ENCODE results near the gene ASTL.

- TF ChIP-seq PATZ1 (CRISPR knock-in tag; IDR thresholded peaks at IDR 0.05; ENCODE audit: borderline replicate concordance) (no peak), RARB (CRISPR knock-in tag; IDR thresholded peaks at IDR 0.05) (no peak)
Observed at GRCh38 chr2:96110621-96111256, 27.6 kb downstream of the ASTL start.
